Anterior cingulate cortex (tissue), 58 donors: ENCODE data around the gene LUZP1.

Experiments used
- DNase-seq, 58 donors: peaks; one replicate each; lab custom pipeline; 2025; lab: John Stamatoyannopoulos, UW

LUZP1 gene

GRCh38 chr1:23097316-23097715 lies 71.3 kb downstream of the LUZP1 start:
- no peak for DNase-seq

DNA sequence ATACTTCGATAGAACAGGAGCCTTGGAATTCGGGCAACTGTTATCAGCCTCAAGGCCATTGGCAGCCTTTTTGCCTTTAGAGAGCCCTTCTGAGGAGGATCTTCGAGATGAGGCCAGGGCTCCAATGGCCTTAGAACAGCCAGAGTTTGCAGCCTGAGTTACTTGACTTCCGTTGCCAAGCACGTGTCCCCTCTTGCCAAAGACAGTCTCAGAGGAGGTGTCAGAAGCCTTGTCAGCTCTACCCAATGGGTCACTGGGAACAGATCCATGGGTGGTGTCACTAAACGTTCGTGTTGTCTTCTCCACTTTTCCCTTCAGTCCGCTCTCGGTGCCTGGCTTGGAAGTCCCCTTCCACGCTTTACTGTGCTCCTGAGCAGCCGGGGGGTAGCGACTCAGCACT lies 76.2 kb downstream of the LUZP1 start:
- DNase-seq, result no peak

GRCh38 chr1:23091545-23091944 lies 77.1 kb downstream of the LUZP1 start:
- no peak for DNase-seq

DNA sequence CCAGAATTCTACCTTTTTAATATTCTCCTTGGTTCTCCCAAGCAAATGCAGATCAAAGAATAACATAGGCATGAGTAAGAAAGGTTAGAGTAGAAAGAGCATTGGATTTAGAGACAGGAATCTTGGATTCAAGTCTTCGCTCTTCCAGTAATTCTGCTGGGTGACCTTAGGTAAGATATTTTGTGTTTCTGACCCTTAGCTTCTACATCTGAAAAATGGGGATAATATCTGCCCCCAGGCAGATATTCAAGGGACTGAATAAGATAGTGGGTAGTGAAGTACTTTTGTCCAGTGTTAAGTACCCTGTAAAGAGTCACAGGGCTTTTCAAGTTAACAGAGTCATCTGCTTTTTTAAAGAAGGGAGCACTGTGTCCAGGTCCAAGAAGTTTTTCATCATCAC lies 78.6 kb downstream of the LUZP1 start:
- no peak for DNase-seq

DNA sequence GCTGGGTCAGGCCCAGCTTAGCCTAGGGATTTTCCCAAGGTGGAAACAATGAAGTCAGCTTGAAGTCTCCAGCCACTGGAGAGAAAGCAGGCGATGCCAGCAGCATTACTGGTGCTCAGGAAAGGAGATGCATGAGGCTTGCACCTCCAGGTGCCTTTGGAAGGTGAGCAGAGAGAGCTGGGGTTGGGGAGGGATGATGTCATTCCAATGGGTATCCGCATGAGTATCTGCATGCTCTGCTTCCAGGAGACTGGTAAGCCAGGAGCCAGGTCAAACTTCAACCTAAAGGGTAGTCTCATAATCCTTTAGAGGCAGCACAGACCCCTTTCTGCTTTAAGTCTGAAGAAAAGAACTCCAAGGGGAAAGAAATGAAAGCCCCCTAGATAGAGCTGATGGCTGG lies 80.6 kb downstream of the LUZP1 start:
- no peak for DNase-seq

DNA sequence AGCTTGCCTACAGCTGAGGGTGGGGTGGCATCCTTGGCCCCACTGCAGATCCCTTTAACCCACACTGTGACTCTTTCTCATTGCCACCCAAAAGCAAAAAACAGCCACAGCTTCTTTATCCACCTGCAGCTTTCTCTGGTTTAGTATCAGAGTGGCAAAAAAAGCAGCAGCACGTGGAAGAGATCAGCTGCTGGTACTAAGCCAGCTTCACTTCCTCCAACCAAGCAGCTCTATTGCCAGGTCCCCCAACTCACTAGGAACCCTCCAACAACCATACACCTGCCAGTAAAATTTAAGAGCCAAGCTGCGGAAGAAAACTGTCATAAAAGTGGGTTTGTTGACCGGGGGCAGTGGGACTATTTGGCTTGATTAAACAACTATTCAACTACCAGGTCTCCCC lies 83.0 kb downstream of the LUZP1 start:
- no peak for DNase-seq

DNA sequence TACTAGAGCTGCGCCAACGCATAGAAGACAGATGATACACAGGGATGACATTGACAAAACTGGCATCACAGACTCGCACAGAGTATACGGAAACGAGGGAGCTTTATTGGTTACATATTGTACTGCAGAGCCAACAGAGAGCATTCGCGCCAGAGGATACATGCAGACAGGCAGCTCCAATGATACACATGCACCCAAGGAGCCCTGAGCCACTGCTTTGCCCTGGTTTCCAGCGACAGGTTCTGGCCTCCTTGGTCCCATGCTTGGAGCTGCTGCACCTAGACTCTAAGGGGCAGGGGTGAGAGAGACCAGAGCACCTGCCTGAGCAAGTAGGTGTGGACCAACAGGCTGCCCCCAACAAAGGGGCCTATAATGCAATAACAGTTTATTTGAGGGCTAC lies 83.8 kb downstream of the LUZP1 start:
- DNase-seq, result peak in 9 of 58 donors; percentile 7 to 51 (median 18)

DNA sequence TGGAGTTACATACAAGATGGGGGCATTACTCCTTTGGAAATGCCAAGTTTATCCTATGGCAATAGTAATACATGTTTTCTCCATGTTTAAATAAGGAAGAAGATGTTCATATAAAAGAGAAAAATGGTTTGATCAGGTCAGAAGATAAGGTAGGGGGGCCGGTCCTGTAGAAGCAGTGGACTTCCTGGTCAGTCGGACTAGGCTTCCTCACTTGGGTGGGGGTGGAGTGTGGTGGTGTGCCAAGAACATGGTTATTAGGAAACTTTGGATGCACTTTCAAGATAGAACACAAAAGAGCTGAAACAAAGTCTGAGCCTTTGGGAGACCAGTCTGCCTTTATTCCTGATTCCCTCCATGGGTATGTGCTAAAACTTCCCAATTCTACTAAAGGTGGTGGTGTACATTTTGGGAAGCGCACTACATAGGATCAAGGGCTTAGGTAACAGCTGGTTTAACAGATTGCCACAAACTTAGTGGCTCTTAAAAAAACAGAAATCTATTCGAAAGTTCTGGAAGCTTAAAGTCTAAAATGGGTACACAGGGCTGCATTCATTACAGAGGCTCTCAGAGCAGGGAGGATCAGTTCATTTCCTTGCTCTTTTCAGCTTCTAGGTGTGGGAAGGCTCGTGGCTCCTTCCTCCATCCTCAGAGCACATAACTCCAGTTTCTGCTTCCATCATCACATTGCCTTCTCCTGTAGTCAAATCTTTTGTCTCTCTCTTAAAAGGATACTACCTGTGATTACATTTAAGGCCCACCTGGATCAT lies 84.8 kb downstream of the LUZP1 start:
- no peak for DNase-seq

DNA sequence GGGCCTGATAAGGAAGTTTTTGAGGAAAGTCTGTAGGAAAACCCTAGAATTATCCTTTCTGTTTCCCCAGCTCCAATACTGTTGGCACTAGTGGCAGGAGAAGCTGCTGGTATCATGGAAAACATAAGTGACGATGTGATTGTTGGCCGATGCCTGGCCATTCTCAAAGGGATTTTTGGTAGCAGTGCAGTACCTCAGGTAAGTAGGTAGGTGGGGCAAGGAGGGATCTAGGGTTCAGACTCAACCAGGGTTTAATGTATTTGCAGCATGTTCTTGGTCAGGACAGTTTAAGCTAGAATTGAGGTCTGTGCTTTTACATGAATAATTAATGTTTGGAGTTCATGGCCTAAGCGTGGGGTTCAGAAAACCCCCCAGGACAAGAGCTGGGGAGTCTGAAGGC lies 87.3 kb downstream of the LUZP1 start:
- no peak for DNase-seq

GRCh38 chr1:23080885-23081284 lies 87.8 kb downstream of the LUZP1 start:
- DNase-seq, result no peak

DNA sequence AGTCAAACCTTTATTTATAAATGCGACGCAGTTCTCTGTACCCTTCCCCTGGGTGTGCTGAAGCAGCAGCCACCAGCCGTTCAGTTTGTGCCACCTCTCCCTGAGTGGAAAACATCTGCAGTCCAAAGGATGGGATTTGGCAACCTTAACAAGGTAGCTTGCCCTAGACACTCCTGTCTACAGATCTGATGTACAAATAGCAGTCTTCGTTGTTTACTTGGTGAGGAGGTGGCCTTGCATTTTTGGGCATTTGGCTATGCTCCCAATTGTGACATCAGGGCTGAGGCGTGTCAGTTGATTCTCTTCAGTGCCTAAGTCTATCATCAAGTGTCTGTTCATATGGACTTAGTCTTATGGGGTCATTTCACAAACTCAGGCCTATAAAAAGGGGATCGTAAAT lies 89.6 kb downstream of the LUZP1 start:
- DNase-seq, result no peak

GRCh38 chr1:23074012-23074411 lies 94.6 kb downstream of the LUZP1 start:
- DNase-seq, result no peak

GRCh38 chr1:23069675-23070074 lies 99.0 kb downstream of the LUZP1 start:
- no peak for DNase-seq

GRCh38 chr1:23069149-23069548 lies 99.5 kb downstream of the LUZP1 start:
- DNase-seq, result no peak

GRCh38 chr1:23066075-23066474 lies 102.6 kb downstream of the LUZP1 start:
- no peak for DNase-seq

GRCh38 chr1:23065385-23065784 lies 103.3 kb downstream of the LUZP1 start:
- DNase-seq, result no peak

GRCh38 chr1:23062271-23062670 lies 106.4 kb downstream of the LUZP1 start:
- DNase-seq, result no peak

- no peak for DNase-seq
Observed at GRCh38 chr1:23057301-23057700, 111.4 kb downstream of the LUZP1 start.

- no peak for DNase-seq
Observed at GRCh38 chr1:23051290-23051909, 117.3 kb downstream of the LUZP1 start.

GRCh38 chr1:23050201-23050600 lies 118.5 kb downstream of the LUZP1 start:
- no peak for DNase-seq

DNA sequence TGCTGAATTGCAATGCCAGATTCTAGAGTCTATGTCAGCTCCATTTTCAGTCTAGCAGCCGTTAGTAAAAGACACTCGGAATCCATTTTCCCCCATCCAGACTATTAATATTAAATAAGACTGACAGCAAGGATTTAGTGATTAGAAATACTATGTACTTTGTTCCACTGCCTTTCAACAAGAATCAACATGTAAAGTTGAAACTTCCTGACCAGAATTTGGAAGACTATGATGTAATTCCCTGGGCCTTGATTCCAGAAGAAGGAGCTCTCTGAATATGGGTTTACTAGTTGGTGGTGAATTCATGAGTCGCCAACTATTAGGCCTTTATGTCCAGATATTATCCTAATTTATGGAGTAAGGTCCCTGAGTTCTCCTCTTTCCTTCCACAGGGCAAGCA lies 124.6 kb downstream of the LUZP1 start:
- DNase-seq, result no peak

DNA sequence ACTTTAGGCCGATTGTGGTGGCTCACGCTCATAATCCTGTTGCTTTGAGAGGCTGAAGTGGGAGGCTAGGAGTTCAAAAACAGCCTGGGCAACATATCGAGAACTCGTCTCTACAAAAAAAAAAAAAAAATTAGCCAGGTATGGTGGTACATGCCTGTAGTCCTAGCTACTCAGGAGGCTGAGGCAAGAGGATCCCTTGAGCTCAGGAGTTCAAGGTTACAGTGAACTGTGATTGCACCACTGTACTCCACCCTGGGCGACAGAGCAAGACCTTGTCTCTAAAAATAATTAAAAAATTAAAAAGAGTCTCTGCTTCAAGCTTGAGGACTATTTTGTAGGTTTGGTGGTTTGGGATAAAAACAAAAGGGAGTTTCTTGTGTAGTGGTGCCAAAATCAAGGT lies 128.1 kb downstream of the LUZP1 start:
- DNase-seq, result no peak
